Cardiac atrium fibroblast (primary cell): ENCODE results near the gene OXCT1. TPM values are rescaled to one million over a fixed set of nuclear protein-coding genes. Genes with fewer than 3 reads are reported as not detected.

ENCODE experiments used
- total RNA-seq: library from RNA; depleted of rRNA; stranded (reverse); fragments of >200 nt; gene quantifications from 2 replicates; pipeline ENCODE4 v1.2.3, GENCODE V29; 2015

Gene OXCT1
- total RNA-seq, result 12.8 and 13.4 TPM in 2 replicates

GRCh38 chr5:41869724-41870626 lies at the start of gene OXCT1:
OXCT1 (minus strand) TSS chr5:41870425; CDS start chr5:41870358, 67 bp downstream.

GRCh38 chr5:41903892-41904799 lies 33.9 kb upstream of the OXCT1 start, which contains the start of gene RIMOC1:
RIMOC1 (plus strand) TSS chr5:41904344; CDS start chr5:41904368, 24 bp downstream.

Other genes with a start within 250 kb of the OXCT1 start
- gene RIMOC1, start 33.9 kb upstream of the OXCT1 start, total RNA-seq, result 10.8 and 17.3 TPM in 2 replicates
- 5.8 and 14.3 TPM in 2 replicates for gene FBXO4, start 54.9 kb upstream of the OXCT1 start, total RNA-seq